Retinal pigment epithelial cell (primary cell): ENCODE measurements around the gene ARHGAP18.

ENCODE experiments used
- DNase-seq: peaks from one replicate; pipeline ENCODE4 v3.0.0-alpha.2; 2010; ENCODE audit warnings: low read depth
- H3K4me3 ChIP-seq: 2 replicates; pipeline ENCODE4 v1.5.1; 2011; ENCODE audit warnings: mild to moderate bottlenecking, low read length, control low read depth, moderate library complexity
- CTCF ChIP-seq: conservative IDR thresholded peaks from 2 replicates; pipeline ENCODE4 v1.5.1; 2011; ENCODE audit warnings: low read depth, low read length, control low read depth, inconsistent platforms

Gene ARHGAP18

GRCh38 chr6:129694036-129694435 lies 15.9 kb downstream of the ARHGAP18 start:
- DNase-seq = no peak
- no peak overlapping the region for H3K4me3 ChIP-seq
- no peak for TF ChIP-seq CTCF

GRCh38 chr6:129692467-129692866 lies 17.5 kb downstream of the ARHGAP18 start:
- H3K4me3 ChIP-seq = no peak overlapping the region
- no peak for DNase-seq
- TF ChIP-seq CTCF = no peak

DNA sequence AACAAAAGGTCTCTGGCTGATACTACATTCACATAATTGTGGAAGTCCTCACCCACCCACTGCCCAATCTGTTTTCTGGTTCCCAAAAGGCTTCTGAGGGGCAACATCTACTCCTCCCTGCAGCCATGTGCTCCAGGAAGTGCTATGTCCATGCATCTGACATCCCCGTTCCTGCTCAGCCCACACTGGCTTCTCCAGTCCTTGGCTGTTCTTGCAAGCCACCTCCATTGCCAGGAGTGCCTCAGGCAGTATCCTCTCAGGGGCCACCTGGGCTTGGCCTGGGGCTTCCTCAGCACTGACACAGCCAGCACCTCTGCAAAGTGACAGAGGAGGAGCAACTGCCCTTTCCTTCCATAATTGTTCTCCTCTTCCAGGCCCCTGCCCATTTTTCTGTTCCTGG lies 18.3 kb downstream of the ARHGAP18 start:
- H3K4me3 ChIP-seq = no peak overlapping the region
- no peak for TF ChIP-seq CTCF
- DNase-seq = no peak

DNA sequence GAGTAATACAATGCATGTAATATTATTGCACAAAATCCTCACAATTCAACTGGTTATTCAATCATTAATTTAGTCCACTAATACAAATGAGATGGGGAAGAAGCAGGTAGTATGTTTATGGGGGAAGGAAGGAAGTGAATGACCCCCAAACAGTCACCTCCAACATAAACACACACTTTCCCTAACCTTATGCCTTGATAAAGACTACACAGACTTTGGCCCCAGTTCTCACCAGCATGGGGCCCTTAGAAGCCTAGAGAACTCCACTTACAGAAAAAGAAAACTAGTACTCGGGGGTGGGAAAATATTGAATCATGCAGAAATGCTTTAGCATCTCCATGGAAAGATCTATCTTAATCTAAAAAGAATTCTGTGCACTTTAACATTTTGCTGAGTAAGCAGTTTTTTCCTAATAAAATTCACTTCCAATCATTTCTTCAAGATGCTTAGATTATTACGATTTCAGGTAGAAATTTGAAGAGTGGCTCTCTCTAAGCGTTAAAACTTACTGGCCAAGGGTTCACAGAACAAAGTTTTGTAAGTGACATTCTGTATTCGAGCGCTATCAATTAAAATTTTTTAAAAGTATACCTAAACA lies 18.8 kb downstream of the ARHGAP18 start:
- no peak overlapping the region for H3K4me3 ChIP-seq
- no peak for DNase-seq
- no peak for TF ChIP-seq CTCF

DNA sequence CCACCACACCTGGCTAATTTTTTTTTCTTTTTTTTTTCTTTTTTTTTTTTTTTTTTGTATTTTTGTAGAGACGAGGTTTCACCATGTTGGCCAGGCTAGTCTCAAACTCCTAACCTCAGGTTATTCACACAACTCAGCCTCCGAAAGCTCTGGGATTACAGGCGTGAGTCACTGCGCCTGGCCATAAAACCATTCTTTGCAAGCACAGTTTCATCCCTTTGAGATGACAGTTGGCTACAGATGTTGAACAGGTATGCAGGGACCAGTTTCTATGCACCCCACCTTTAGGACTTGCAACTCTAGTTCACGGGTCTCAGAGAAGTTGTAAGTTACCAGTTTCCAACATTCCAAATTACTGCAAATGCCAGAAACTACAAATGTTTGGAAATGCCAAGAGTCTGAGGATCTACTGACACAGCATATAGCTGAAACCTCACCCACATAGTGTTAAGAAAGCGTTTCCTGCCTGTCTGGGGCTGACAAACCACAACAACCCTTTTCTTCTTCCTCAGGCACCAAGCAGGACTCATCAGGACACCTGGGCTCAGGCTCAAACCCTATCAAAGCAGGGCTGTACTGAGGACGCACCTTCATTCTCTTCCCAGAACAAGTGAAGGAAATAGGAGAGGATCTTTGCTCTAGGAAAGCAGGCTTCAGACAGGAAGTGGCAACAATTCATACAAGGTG lies 22.9 kb downstream of the ARHGAP18 start:
- no peak for DNase-seq
- no peak overlapping the region for H3K4me3 ChIP-seq
- TF ChIP-seq CTCF = no peak

- no peak for TF ChIP-seq CTCF
- no peak for DNase-seq
Observed at GRCh38 chr6:129685662-129686031, 24.3 kb downstream of the ARHGAP18 start.

More at GRCh38 chr6:129685662-129686031, 24.3 kb downstream of the ARHGAP18 start:
- no peak overlapping the region for H3K4me3 ChIP-seq
